HG03095 (cell line): ENCODE data around the gene ZKSCAN2.

Experiments used
- ATAC-seq: cut with Tn5 transposase; IDR thresholded peaks from one replicate; pipeline ENCODE4 v1.9.1; 2021; ENCODE audit warnings: moderate library complexity; ENCODE audit not compliant: unreplicated experiment

ZKSCAN2 gene

DNA sequence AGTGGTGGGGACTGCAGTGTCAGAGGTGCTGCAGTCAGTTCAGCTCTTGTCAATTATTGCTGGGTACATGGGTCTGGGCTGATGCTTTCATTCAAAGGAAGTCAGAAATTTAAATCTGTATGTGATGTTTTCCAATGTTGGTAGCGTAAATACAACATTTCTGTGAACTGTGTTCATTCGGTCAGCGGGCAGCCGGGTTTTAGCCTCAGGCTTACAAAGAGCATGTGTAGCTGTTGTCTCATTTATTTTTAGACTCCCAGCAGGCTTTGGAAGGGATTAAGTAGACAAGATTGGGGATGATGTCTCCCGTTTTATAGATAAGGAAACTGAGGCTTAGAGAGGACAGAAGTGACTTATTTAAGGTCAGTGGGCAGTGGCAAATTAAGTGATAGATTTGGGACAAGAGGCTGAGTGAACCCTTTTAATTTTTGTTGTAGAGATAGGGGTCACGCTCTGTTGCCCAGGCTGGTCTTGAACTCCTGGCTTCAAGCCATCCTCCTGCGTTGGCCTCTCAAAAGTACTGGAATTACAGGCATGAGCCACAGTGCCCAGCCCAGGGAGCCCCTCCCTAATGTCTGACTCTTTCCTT, 32.8 kb downstream of the ZKSCAN2 start:
- ATAC-seq, result no peak

DNA sequence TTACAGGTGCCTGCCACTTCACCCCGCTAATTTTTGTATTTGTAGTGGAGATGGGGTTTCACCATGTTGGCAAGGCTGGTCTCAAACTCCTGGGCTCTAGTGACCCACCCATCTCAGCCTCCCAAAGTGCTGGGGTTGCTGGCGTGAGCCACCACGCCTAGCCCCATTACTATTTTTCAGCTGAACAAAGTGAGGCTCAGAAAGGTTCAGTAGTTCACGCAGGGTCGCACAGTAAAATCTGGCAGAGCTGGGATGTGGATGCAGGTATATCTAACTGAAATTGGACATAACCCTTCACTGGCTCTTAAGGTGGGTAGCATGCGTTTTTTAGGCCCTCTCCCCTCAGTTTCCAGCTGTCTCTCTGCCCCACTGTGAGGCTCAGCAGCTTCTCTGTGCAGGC, 33.7 kb downstream of the ZKSCAN2 start:
- ATAC-seq, result no peak

GRCh38 chr16:25222959-25223358, 34.7 kb downstream of the ZKSCAN2 start:
- no peak for ATAC-seq

DNA sequence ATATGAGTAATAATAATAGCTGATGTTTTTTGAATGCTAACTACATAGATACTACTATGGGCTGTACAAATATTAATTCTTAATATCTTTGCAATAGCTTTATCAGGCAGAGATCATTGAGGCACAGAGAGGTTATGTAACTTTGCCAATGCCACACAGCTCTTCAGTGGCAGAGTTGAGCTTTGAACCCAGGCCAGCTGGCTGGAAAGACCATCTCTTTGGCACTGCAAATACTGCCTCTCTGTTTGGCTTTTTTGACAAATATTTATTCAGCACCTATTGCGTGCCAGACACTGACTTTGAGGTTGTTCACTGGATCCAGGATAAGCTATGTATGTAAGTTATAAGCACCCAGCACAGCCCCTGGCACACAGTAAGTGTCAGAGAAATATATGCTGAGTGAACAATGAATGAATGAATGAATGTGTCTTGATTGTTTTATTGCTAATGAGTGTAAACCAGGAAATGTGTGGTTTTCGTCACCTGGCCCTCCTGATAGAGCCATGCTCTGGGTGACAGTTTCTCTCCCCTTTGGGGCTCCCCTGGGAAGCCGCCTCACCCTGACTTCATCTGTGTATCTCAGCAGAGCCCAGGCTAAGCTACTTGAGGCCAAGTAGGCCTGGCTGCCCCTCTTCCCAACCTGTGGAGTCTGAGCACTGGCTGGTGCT, 38.4 kb downstream of the ZKSCAN2 start:
- ATAC-seq, result no peak

DNA sequence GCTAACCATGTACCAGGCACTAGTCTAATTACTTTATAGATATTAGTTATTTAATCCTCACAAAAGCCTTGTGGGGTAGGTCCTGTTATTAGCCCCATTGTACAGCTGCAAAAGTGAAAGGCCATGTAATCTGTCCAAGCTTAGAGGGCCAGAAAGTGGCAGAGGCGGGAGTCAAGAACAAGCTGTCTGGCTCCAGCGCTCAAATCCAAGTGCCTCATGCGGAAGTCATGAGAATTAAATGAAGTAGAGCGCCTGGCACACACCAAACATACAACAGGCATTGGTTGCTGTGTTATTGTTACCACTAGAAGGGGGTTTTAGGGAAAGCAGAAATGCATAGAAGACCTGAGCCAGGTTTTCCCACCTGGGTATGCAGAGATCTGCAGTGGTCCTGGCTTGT, 39.7 kb downstream of the ZKSCAN2 start:
- no peak for ATAC-seq

GRCh38 chr16:25217112-25217511, 40.5 kb downstream of the ZKSCAN2 start:
- ATAC-seq, result no peak

DNA sequence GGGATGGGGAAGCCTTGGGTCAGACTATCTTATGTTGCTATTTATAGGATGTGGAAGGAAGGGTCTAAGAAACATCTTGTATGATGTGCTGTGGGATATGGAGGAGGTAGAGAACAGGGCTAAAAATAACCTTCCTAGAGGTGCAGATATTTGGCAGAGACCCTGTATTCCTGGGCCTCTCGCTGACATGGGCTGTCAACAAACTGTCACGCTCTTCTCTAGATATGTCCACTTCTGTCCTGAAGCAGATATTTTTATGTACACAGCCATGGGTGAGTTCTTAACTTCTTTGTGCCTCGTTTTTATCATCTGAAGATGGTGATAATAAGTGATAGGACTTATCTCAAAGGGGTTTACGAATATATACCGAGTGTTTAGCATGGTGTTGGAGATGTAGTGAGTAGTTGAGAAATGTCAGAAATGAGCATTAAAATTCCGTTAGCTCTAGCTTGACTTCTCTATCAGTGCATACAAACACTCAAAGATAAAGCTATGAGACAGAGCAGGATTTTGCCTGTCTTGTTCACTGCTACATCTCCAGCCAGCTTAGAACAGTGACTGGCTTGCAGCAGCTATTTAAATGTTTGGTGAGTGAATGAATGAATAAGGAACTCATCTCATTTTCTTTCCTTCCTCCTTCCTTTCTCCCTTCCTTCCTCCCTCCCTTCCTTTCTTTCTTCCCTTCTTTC, 43.8 kb downstream of the ZKSCAN2 start:
- ATAC-seq, result no peak

- ATAC-seq, result no peak
Measured at GRCh38 chr16:25212636-25213035, 45.0 kb downstream of the ZKSCAN2 start.

DNA sequence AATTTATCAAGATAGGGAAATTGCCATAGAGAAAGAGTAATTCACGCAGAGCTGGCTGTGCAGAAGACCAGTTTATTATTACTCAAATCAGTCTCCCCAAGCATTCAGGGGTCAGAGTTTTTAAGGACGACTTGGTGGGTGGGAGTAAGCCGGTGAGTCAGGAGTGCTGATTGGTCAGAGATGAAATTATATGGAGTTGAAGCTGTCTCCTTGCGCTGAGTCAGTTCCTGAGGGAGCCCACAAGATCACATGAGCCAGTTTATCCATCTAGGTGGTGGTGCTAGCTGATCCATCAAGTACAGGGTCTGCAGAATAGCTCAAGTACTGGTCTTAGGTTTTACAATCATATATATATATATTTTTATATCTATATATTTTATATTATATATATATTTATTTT, 46.9 kb downstream of the ZKSCAN2 start:
- no peak for ATAC-seq

DNA sequence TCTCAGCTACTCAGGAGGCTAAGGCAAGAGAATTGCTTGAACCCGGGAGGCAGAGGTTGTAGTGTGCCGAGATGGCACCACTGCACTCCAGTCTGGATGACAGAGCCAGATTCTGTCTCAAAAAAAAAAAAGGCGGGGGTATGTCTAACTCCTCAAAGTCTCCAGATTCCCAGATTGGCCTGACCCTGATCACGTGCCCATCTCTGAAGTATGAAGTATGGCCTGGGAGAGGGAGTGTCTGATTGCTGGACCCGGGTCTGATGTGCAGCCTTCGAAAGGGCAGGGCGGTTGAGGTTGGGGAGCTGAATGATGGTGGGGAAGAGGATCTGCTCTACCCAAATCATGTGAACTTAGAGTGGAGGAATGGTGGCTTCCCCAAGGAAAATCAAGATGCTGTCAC, 58.2 kb downstream of the ZKSCAN2 start:
- no peak for ATAC-seq

- no peak for ATAC-seq
Measured at GRCh38 chr16:25198021-25198420, 59.6 kb downstream of the ZKSCAN2 start.

- no peak for ATAC-seq
Measured at GRCh38 chr16:25194273-25194878, 63.3 kb downstream of the ZKSCAN2 start.

DNA sequence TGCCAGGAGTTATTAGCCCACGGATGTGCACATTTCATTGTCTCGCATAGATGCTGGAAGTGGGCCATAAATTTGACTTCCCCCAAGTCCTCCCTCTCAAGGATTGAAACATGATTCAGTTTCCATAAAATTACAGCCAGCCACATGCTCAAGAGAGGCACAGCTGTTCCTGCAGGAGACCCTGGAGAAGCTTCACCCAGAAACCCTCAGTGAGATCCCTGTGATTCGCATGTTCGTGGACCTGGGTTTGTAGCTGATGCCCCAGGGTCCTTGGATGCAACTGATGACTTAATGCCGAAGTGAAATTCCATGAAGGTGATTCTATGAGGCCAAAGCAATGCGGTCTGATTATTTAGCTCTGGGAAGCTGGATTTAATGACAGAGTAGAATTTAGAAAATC, 65.5 kb downstream of the ZKSCAN2 start:
- no peak for ATAC-seq

DNA sequence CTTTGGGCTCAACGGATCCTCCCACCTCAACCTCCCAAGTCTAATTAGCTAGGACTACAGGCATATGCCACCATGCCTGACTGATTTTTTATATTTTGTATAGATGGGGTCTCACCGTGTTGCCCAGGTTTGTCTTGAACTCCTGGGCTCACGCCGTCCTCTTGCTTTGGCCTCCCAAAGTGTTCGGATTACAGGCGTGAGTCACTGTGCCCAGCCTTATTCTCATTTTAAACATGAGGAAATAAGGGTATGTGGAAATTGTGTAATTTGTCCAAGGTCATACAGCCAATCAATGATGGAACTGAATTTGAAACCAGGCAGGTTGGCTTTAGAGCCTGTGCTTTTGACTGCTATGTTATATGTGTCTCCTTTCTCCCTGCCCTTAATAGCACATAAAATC, 68.3 kb downstream of the ZKSCAN2 start:
- ATAC-seq, result no peak

DNA sequence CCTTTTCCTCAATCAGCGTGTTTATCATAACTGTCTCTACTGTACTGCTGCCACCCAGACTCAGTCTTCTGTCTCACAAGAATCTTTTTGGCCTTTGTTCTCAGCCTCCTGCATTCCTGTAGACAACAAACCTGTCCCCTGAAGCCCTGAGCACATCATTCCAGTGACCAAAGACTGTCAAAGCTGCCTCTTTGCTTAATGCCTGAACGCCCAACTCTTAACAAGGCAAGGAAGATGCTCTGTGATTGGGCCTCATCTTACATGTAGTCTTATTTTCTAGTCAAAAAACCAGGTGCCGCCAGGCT, 70.2 kb downstream of the ZKSCAN2 start:
- ATAC-seq, result no peak
